ENCODE measurements around the gene CCDC106.

CCDC106 gene

DNA sequence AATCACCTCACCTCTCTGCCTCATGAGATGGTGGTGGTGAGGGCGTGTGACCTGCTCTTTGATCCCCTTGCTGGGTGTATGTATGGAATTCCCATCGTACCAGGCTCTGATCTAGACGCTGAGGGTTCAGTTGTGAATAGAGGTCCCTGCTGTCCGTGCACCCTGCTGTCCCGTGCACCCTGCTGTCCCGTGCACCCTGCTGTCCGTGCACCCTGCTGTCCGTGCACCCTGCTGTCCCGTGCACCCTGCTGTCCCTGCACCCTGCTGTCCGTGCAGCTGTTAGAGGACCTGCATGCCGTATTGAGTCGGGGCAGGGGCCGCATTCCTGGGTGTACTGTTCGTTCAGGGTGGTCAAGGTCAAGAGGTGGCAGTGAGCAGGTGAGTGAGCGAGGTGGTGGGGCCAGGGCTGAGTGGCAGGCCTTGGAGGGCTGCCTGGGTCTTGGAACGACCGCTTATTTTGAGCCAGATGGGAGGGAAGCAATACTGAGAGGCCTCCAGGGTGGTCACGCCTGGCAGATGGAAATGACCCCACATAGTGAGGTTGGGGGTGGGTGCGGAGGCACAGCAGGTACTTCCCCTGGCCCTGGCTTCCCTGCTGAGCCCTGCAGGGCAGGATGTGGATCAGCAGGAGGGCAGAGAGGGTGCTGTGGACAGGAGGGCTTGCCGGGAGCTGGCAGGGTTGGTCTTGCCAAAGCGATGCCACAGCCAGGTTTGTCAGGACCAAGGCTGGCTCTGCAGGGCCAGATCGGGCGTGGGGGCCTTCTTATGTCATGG lies 22.5 kb downstream of the CCDC106 start:
- H3K27ac ChIP-seq, result no peak overlapping the region
- DNase-seq, result no peak
- no peaks in the 10 kb centered on the region for H3K27me3 ChIP-seq (replicated peaks)
- H3K4me3 ChIP-seq (ENCODE audit: low read depth, low read length), result no peak overlapping the region
- in situ Hi-C loops (cut with HindIII; ENCODE audit: low pct_ligation_motif_present, low sequenced_read_pairs), result no loop called here
- TF ChIP-seq CTCF (IDR thresholded peaks at IDR 0.05; ENCODE audit: low read depth, low read length, missing control alignments), result no peak
- peaks cover 56% of the 10 kb centered on the region for H3K36me3 ChIP-seq (replicated peaks)

DNA sequence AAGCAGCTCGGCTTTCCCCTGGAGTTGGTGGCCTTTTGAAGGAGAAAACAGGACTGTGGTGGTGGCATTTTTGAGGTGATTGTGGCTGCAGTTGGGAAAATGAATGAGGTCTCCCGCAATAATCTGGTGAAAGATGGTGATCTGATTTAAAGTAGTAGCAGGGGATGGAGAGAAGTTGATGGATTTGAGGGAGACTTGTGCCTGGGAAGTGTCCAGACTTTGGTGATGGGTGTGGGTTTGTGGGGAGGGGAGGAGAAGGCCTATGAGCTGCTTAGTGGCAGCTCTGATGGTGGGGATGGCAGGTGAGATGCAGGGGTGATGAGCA lies 23.0 kb downstream of the CCDC106 start:
- in situ Hi-C loops (cut with HindIII; ENCODE audit: low pct_ligation_motif_present, low sequenced_read_pairs), result no loop called here
- Histone ChIP-seq H3K27ac (no peak overlapping the region), H3K4me3 (ENCODE audit: low read depth, low read length) (no peak overlapping the region), H3K27me3 (replicated peaks) (no peaks in the 10 kb centered on the region), H3K36me3 (replicated peaks) (peaks cover 51% of the 10 kb centered on the region)
- DNase-seq, result no peak
- no peak for TF ChIP-seq CTCF (IDR thresholded peaks at IDR 0.05; ENCODE audit: low read depth, low read length, missing control alignments)

DNA sequence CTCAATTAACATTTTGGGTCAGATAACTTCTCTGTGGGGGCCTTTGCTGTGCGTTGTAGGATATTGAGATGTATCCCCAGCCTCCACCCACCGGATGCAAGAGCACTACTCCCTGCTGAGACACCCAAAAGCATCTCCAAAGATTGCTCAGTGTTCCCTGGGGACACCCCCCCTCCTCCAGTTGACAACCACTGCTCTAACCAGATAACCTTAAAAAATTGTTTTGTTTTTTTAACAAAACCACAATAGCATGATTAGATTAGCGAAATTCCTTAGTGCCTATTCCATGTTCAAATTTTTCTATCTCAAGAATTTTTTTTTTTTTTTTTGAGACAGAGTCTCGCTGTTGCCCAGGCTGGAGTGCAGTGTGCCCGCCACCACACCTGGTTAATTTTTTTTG lies 24.4 kb downstream of the CCDC106 start:
- peak; percentile 80 for DNase-seq
- Histone ChIP-seq H3K4me3 (ENCODE audit: low read depth, low read length) (no peak overlapping the region), H3K36me3 (replicated peaks) (peaks cover 43% of the 10 kb centered on the region), H3K27ac (no peak overlapping the region), H3K27me3 (replicated peaks) (no peaks in the 10 kb centered on the region)
- in situ Hi-C loops (cut with HindIII; ENCODE audit: low pct_ligation_motif_present, low sequenced_read_pairs), result no loop called here
- TF ChIP-seq CTCF (IDR thresholded peaks at IDR 0.05; ENCODE audit: low read depth, low read length, missing control alignments), result no peak

GRCh38 chr19:55673465-55673864 lies 25.5 kb downstream of the CCDC106 start:
- Histone ChIP-seq H3K27ac (no peak overlapping the region), H3K36me3 (replicated peaks) (peaks cover 38% of the 10 kb centered on the region), H3K4me3 (ENCODE audit: low read depth, low read length) (no peak overlapping the region), H3K27me3 (replicated peaks) (no peaks in the 10 kb centered on the region)
- TF ChIP-seq CTCF (IDR thresholded peaks at IDR 0.05; ENCODE audit: low read depth, low read length, missing control alignments), result no peak
- in situ Hi-C loops (cut with HindIII; ENCODE audit: low pct_ligation_motif_present, low sequenced_read_pairs), result no loop called here
- no peak for DNase-seq

GRCh38 chr19:55673889-55674288 lies 25.9 kb downstream of the CCDC106 start:
- H3K27me3 ChIP-seq (replicated peaks), result no peaks in the 10 kb centered on the region
- no peak overlapping the region for H3K27ac ChIP-seq
- peaks cover 37% of the 10 kb centered on the region for H3K36me3 ChIP-seq (replicated peaks)
- in situ Hi-C loops (cut with HindIII; ENCODE audit: low pct_ligation_motif_present, low sequenced_read_pairs), result no loop called here
- TF ChIP-seq CTCF (IDR thresholded peaks at IDR 0.05; ENCODE audit: low read depth, low read length, missing control alignments), result no peak
- DNase-seq, result no peak
- no peak overlapping the region for H3K4me3 ChIP-seq (ENCODE audit: low read depth, low read length)

GRCh38 chr19:55674459-55674840 lies 26.4 kb downstream of the CCDC106 start:
- Histone ChIP-seq H3K36me3 (replicated peaks) (peaks cover 37% of the 10 kb centered on the region), H3K27ac (no peak overlapping the region), H3K4me3 (ENCODE audit: low read depth, low read length) (peak overlapping the region; percentile 85), H3K27me3 (replicated peaks) (no peaks in the 10 kb centered on the region)
- in situ Hi-C loops (cut with HindIII; ENCODE audit: low pct_ligation_motif_present, low sequenced_read_pairs), result no loop called here
- no peak for DNase-seq
- TF ChIP-seq CTCF (IDR thresholded peaks at IDR 0.05; ENCODE audit: low read depth, low read length, missing control alignments), result no peak
